GM10266 (cell line): ENCODE data around the gene RAB1A.

Experiments
- DNase-seq: peaks from one replicate; pipeline ENCODE4 v3.0.0; 2012; ENCODE audit errors: extremely low spot score
- CTCF ChIP-seq: IDR thresholded peaks from 2 replicates; pipeline ENCODE4 v1.5.1; 2012; ENCODE audit warnings: mild to moderate bottlenecking, low read depth; ENCODE audit not compliant: control insufficient read depth, insufficient read depth; ENCODE audit errors: missing control alignments

RAB1A gene

GRCh38 chr2:65085148-65085547 is 44.8 kb downstream of the RAB1A start:
- no peak for TF ChIP-seq CTCF
- no peak for DNase-seq

GRCh38 chr2:65081232-65081685 is 48.6 kb downstream of the RAB1A start:
- no peak for DNase-seq
- TF ChIP-seq CTCF = no peak

GRCh38 chr2:65079017-65079416 is 50.9 kb downstream of the RAB1A start:
- DNase-seq = no peak
- TF ChIP-seq CTCF = no peak

GRCh38 chr2:65077898-65078297 is 52.0 kb downstream of the RAB1A start:
- DNase-seq = no peak
- no peak for TF ChIP-seq CTCF

GRCh38 chr2:65076345-65076710 is 53.6 kb downstream of the RAB1A start:
- no peak for TF ChIP-seq CTCF
- no peak for DNase-seq

GRCh38 chr2:65075605-65076344 is 54.1 kb downstream of the RAB1A start:
- no peak for DNase-seq
- no peak for TF ChIP-seq CTCF

- DNase-seq = no peak
- no peak for TF ChIP-seq CTCF
These were observed 54.7 kb downstream of the RAB1A start for GRCh38 chr2:65075176-65075575.
